Measurements from ENCODE around the gene SUPT3H.

The SUPT3H gene

GRCh38 chr6:45388328-45388727 lies 10.6 kb upstream of the SUPT3H start:
- no peak for DNase-seq (ENCODE audit: low read depth in 2 of 2)

- DNase-seq (ENCODE audit: low read depth in 2 of 2) = no peak
Observed at GRCh38 chr6:45387236-45387635, 9.5 kb upstream of the SUPT3H start.

- no peak for DNase-seq (ENCODE audit: low read depth in 2 of 2)
Observed at GRCh38 chr6:45386501-45386900, 8.8 kb upstream of the SUPT3H start.

- DNase-seq (ENCODE audit: low read depth in 2 of 2) = no peak
Observed at GRCh38 chr6:45382391-45382790, 4.7 kb upstream of the SUPT3H start.

GRCh38 chr6:45378334-45378926 lies 696 bp upstream of the SUPT3H start:
- DNase-seq (ENCODE audit: low read depth in 2 of 2) = peak; percentile 11 to 12

- no peak for DNase-seq (ENCODE audit: low read depth in 2 of 2)
Observed at GRCh38 chr6:45377043-45377553, 636 bp downstream of the SUPT3H start.

- DNase-seq (ENCODE audit: low read depth in 2 of 2) = no peak
Observed at GRCh38 chr6:45376310-45377042, 1.3 kb downstream of the SUPT3H start.

- DNase-seq (ENCODE audit: low read depth in 2 of 2) = no peak
Observed at GRCh38 chr6:45375449-45375848, 2.3 kb downstream of the SUPT3H start.

- DNase-seq (ENCODE audit: low read depth in 2 of 2) = no peak
Observed at GRCh38 chr6:45371924-45372573, 5.7 kb downstream of the SUPT3H start.

GRCh38 chr6:45369870-45370269 lies 7.9 kb downstream of the SUPT3H start:
- no peak for DNase-seq (ENCODE audit: low read depth in 2 of 2)

GRCh38 chr6:45367999-45368398 lies 9.7 kb downstream of the SUPT3H start:
- no peak for DNase-seq (ENCODE audit: low read depth in 2 of 2)

GRCh38 chr6:45366534-45366933 lies 11.2 kb downstream of the SUPT3H start:
- no peak for DNase-seq (ENCODE audit: low read depth in 2 of 2)

- no peak for DNase-seq (ENCODE audit: low read depth in 2 of 2)
Observed at GRCh38 chr6:45365036-45365435, 12.7 kb downstream of the SUPT3H start.

GRCh38 chr6:45364466-45364865 lies 13.3 kb downstream of the SUPT3H start:
- DNase-seq (ENCODE audit: low read depth in 2 of 2) = no peak

- DNase-seq (ENCODE audit: low read depth in 2 of 2) = no peak
Observed at GRCh38 chr6:45353654-45354053, 24.1 kb downstream of the SUPT3H start.

GRCh38 chr6:45351667-45352066 lies 26.1 kb downstream of the SUPT3H start:
- DNase-seq (ENCODE audit: low read depth in 2 of 2) = no peak

- no peak for DNase-seq (ENCODE audit: low read depth in 2 of 2)
Observed at GRCh38 chr6:45351076-45351475, 26.7 kb downstream of the SUPT3H start.

GRCh38 chr6:45350186-45350710 lies 27.5 kb downstream of the SUPT3H start:
- no peak for DNase-seq (ENCODE audit: low read depth in 2 of 2)

GRCh38 chr6:45344900-45345299 lies 32.8 kb downstream of the SUPT3H start:
- DNase-seq (ENCODE audit: low read depth in 2 of 2) = no peak

- DNase-seq (ENCODE audit: low read depth in 2 of 2) = no peak
Observed at GRCh38 chr6:45328523-45328922, 49.2 kb downstream of the SUPT3H start.

GRCh38 chr6:45327956-45328522 lies 49.7 kb downstream of the SUPT3H start, which contains the start of gene RUNX2:
RUNX2 (plus strand) TSS chr6:45328330; CDS start chr6:45328727, 397 bp downstream.
- no peak for DNase-seq (ENCODE audit: low read depth in 2 of 2)

All from stimulated activated CD8-positive, alpha-beta memory T cell treated with anti-CD3 and anti-CD28 coated beads, Interleukin-2, amount 100 ng/mL, for 48 hours (primary cell).